ENCODE measurements around the gene SKAP1. TPM values are rescaled to one million over a fixed set of nuclear protein-coding genes. Genes with fewer than 3 reads are reported as not detected.

The SKAP1 gene
- total RNA-seq, 1 donor from 2014 or later = 25.4 TPM

- DNase-seq (ENCODE audit: low spot score) = no peak
Measured at GRCh38 chr17:48110761-48111160, 319.3 kb downstream of the SKAP1 start.

GRCh38 chr17:48107137-48108055 is 322.6 kb downstream of the SKAP1 start, which contains the start of gene SNX11:
TSS of gene SNX11 (plus strand) at chr17:48107766. CDS start at chr17:48112044, 4,278 bp downstream.
- DNase-seq (ENCODE audit: low spot score) = peak; percentile 90

- no peak for DNase-seq (ENCODE audit: low spot score)
Measured at GRCh38 chr17:48106802-48107136, 323.2 kb downstream of the SKAP1 start.

DNA sequence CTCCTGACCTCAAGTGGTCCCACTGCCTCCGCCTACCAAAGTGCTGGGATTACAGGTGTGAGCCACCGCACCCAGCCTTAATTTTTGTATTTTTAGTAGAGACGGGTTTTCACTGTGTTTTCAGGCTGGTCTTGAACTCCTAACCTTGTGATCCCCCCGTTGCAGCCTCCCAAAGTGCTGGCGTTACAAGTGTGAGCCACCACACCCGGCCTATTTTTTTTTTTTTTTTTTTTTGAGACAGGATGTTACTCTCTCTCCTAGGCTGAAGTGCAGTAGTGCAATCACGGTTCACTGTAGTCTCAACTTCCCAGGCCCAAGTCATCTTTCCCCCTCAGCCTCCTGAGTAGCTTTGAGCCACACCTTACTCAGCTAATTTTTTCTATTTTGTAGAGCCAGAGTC is 325.6 kb downstream of the SKAP1 start:
- DNase-seq (ENCODE audit: low spot score) = no peak

- DNase-seq (ENCODE audit: low spot score) = no peak
Measured at GRCh38 chr17:48102798-48103715, 327.0 kb downstream of the SKAP1 start.

DNA sequence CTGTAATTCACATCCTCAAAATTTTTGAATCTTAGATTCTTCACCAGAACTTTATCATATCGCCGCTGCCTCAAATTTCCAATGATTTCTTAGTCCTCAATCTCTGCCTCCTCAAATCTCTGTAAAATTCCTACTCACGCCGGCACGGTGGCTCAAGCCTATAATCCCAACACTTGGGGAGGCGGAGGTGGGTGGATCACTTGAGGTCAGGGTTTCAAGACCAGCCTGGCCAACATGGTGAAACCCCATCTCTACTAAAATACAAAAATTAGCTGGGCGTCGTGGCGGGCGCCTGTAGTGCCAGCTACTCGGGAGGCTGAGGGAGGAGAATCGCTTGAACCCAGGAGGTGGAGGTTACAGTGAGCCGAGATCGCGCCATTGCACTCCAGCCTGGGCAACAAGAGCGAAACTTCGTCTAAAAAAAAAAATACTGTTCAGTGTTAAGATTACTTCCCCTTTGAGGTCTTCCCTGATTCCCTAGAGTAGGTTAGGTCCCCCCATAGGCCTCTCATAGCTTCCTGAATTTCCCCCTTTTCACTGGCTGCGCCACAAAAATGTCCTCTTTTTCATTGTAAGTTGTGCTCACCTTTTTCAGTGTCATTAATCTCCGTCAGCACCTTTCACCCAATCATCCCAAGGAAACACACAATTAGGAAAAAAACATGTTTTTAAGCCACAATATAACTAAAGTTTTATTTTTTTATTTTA is 327.8 kb downstream of the SKAP1 start:
- no peak for DNase-seq (ENCODE audit: low spot score)

- DNase-seq (ENCODE audit: low spot score) = peak; percentile 92
Measured at GRCh38 chr17:48101012-48101720, 328.8 kb downstream of the SKAP1 start, which contains the start of gene CBX1. TSS of gene CBX1 (minus strand) at chr17:48101478. CDS start at chr17:48077004, 24,474 bp downstream.

DNA sequence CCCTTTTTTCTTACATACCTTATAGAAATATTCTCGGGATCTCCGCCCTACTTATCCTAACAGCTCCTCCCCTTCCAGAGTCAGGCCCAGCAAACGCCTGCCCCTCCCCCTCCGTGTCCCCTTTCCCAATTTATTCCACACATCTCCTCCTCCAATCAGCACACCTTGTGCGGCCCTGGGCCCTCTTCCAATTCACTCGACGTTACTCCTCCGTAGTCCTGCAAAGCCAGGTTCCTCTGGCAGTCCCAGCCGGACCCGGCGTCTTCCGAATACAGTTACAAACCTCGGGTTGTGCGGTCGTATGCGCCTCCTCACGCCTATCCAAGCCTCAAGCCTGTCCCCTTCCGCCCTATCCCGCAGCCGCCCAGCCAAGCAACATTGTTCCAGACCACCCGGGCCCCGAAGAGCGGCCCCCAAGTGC is 329.4 kb downstream of the SKAP1 start:
- DNase-seq (ENCODE audit: low spot score) = peak; percentile 56

DNA sequence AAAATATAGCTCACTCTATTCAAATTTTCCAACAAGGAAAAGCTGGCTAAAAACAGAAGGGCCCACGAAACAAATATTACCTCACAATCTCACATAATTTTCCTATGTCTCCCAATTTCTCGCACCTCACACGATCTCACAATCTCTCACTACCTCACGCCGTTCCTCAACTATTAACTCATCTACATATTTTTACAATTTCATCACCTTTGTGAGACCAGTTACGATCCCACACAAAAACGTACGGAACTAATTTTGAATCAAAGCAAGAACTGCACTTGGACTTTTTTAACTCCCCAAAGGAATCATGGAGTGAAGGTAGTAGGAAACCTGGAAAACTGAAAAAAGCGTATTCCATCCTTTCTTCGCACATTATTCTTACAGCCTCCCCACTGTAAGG is 329.9 kb downstream of the SKAP1 start:
- no peak for DNase-seq (ENCODE audit: low spot score)

DNA sequence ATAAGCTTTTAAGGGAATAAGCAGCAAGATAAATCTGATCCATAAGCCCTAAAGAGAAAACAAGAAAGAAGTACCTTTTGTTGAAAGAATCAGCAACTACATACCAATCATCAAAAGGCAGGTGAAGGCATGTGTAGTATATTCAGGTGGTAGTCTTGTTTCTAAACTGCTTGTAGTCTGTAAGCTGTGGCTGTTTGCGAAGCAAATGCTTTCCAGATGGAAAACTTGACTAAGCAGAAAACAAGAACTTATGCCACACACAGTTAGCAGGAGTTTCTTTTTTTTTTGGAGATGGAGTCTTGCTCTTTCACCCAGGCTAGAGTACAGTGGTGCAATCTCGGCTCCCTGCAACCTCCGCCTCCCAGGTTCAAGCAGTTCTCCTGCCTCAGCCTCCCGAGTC is 334.4 kb downstream of the SKAP1 start:
- no peak for DNase-seq (ENCODE audit: low spot score)

DNA sequence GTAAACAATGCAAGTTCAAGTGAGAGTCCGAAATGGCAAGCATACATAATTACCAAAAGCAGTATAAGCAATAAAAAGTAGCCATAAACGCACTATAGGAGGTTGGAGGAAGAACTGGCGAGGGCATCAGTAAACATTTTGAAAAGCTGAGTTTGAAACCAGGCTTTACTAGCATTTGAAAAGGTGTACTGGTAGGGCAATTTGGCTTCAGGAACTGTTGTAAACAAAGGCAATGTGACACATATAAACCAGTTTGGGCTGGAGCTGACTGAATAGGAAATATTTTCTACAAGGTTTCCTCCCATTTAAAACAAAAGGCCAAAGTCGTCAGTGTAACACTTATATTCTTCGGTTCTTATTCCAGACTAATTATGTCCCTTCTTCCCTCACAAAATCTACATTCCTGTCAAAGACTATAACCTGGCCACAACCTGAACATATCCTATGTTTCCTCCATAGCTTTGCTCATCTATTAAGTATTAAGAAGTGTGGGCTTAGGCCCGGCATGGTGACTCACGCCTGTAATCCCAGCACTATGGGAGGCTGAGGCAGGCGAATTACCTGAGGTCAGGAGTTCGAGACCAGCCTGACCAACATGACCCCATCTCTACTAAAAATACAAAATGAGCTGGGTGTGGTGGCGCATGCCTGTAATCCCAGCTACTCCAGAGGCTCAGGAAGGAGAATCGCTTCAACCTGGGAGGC is 336.5 kb downstream of the SKAP1 start:
- no peak for DNase-seq (ENCODE audit: low spot score)

DNA sequence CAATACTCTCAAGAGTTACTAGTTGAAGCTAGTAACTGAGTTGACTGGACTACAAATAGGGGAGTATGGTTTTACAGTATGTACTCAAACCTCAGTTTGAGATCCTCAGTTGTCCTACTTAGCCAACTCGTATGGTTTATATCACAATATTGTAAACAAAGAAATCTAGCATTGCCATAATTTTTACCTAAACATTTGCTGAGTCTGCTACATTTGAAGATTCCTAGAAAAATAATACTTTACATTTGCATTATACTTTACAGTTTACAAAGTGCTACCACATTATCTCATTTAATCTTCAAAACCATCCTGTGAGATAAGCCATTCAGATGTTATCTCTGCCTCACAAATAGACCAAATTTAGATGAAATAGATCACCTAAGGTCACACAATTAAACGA is 345.1 kb downstream of the SKAP1 start:
- no peak for DNase-seq (ENCODE audit: low spot score)

Other genes starting within 250 kb of the SKAP1 start
- gene HOXB1, start 100.8 kb upstream of the SKAP1 start, total RNA-seq = 0.31 TPM
- gene HOXB2, start 114.9 kb upstream of the SKAP1 start, total RNA-seq = 50.7 TPM
- 28.7 TPM for gene HOXB4, start 148.1 kb upstream of the SKAP1 start, total RNA-seq
- gene HOXB3, start 160.0 kb upstream of the SKAP1 start, total RNA-seq = 179 TPM
- 30.1 TPM for gene HOXB5, start 163.6 kb upstream of the SKAP1 start, total RNA-seq
- gene HOXB6, start 174.8 kb upstream of the SKAP1 start, total RNA-seq = 111 TPM
- gene HOXB7, start 180.8 kb upstream of the SKAP1 start, total RNA-seq = 28.9 TPM
- gene HOXB8, start 185.1 kb upstream of the SKAP1 start, total RNA-seq = 56.2 TPM
- 33.2 TPM for gene HOXB9, start 196.1 kb upstream of the SKAP1 start, total RNA-seq